Adrenal gland (tissue), 19 donors: Measurements from ENCODE around the gene SLC25A31. TPM values are rescaled to one million over a fixed set of nuclear protein-coding genes. Genes with fewer than 3 reads are reported as not detected.

Source experiments
- DNase-seq, 7 donors: peaks; one replicate each; pipeline ENCODE4 v3.0.0-alpha.2; 2019 to 2020
- H3K27ac ChIP-seq, 5 donors: fragments of 200-600 bp; sonication (generic) in 4 of 5; 1 replicate in 3 of 5; 2 replicates in 2 of 5; pipeline versions ENCODE4 v1.5.1 to v1.8.0; 2016 to 2020; ENCODE audit warnings: mild to moderate bottlenecking in 1 of 5
- H3K27me3 ChIP-seq: fragments of 200-600 bp; 2 replicates; pipeline ENCODE4 v1.8.0; 2021
- H3K36me3 ChIP-seq, 2 donors: fragments of 200-600 bp; replicated peaks in 1 of 2; 1 replicate in 1 of 2; 2 replicates in 1 of 2; pipeline versions ENCODE4 v1.5.1 to v1.8.0; 2018 to 2022
- H3K4me1 ChIP-seq, 2 donors: fragments of 200-600 bp; replicated peaks in 1 of 2; 1 replicate in 1 of 2; 2 replicates in 1 of 2; pipeline versions ENCODE4 v1.5.1 to v1.8.0; 2018 to 2021
- H3K4me3 ChIP-seq, 4 donors: fragments of 200-600 bp; sonication (generic) in 3 of 4; one replicate each; pipeline ENCODE4 v1.5.1; 2016 to 2018
- H3K9me3 ChIP-seq, 3 donors: fragments of 200-600 bp; sonication (generic) in 1 of 3; replicated peaks in 1 of 3; 1 replicate in 2 of 3; 2 replicates in 1 of 3; pipeline versions ENCODE4 v1.5.1 to v1.8.0; 2016 to 2021
- POLR2A ChIP-seq, 2 donors: fragments of 450-650 bp; IDR thresholded peaks; one replicate each; pipeline ENCODE4 v1.6.1; 2017; ENCODE audit warnings: antibody characterized with exemption in 2 of 2, mild to moderate bottlenecking in 2 of 2, moderate library complexity in 1 of 2
- WGBS, 4 donors: extraction: QIAGEN DNeasy Blood & Tissue Kit in 2 of 4; methylation state at CpG; one replicate each; pipeline versions ENCODE4 v1.1.5 to v1.1.7; 2013 to 2017; 5-methylcytosine and 5-hydroxymethylcytosine counted together
- intact Hi-C, 2 donors: fragments of 100-400 bp; cut with DNase I; formaldehyde crosslinking; loops; one replicate each; pipeline versions ENCODE4 v1.14.1 to v1.15.0; 2022 to 2023
- long read RNA-seq, 10 donors: library from polyadenylated mRNA in 3 of 10; unstranded in 2 of 10; stranded (forward) in 1 of 10; transcript quantifications; one replicate each; pipeline ENCODE4 v2.0.0 and lab custom pipeline, GENCODE V29; 2021 to 2026
- polyA plus RNA-seq, 3 donors: library from polyadenylated mRNA; stranded (reverse); fragments of 200-250 nt in 2 of 3; fragments of 350-450 nt in 1 of 3; fragmentation: Illumina TruSeq in 1 of 3; extraction: RNeasy Lipid Tissue Mini Kit (QIAGEN cat#74804) in 1 of 3; gene quantifications; one replicate each; pipeline ENCODE4 v1.2.3, GENCODE V29; 2013 to 2014
- total RNA-seq, 9 donors: library from RNA; depleted of rRNA in 4 of 9; stranded (reverse); fragments of >200 nt in 4 of 9; fragments of 120-200 nt in 1 of 9; fragmentation: NEBNext Ultra II Directional in 1 of 9; extraction: Animal tissue kit (Norgen Biotek cat#: 25700) in 1 of 9; gene quantifications; one replicate each; pipeline versions ENCODE4 v1.1.0 to v1.2.4, GENCODE V29; 2013 to 2023
- TF ChIP-seq, protein P1 (sequence below), 6 experiments: fragments of 450-650 bp in 4 of 6; fragments of 200-600 bp in 2 of 6; sonication (generic) in 1 of 6; IDR thresholded peaks; 1 replicate in 5 of 6; 2 replicates in 1 of 6; pipeline versions ENCODE4 v1.5.1 to v1.8.0; 2016 to 2021; ENCODE audit warnings: antibody characterized with exemption in 6 of 6, mild to moderate bottlenecking in 2 of 6, moderate library complexity in 1 of 6
- donor health status: healthy with polysubstance abuse.
- donor health status: Bipolar disorder and iron deficiency.
- donor health status: DM: yes; HTN: yes; CAD: no.
- donor health status: DM: no; HTN: no; CAD: no.
- donor health status: DM: no; HTN: no; CAD: no.
- donor health status: DM: yes; HTN: yes; CAD: no.

SLC25A31 gene
- not detected for total RNA-seq
- polyA plus RNA-seq, result not detected
- long read RNA-seq, donor 1, result 0 reads
- long read RNA-seq, donor 2, result 0 reads
- long read RNA-seq, donor 3, result 0 reads
- long read RNA-seq, donor 4, result 0 reads
- long read RNA-seq, donor 5, result 0 reads
- long read RNA-seq, donor 6, result 0 reads
- long read RNA-seq, donor 7, result 0 reads
- long read RNA-seq, donor 8, result 0 reads
- long read RNA-seq, donor 9, result 0 reads
- long read RNA-seq, donor 10, result 0 reads

GRCh38 chr4:127730142-127730913 lies at the start of gene SLC25A31:
TSS of gene SLC25A31 (plus strand) at chr4:127730400. CDS start at chr4:127730546, 146 bp downstream.
- Histone ChIP-seq H3K36me3 (no peaks in the 10 kb centered on the region), H3K4me1 (no peaks in the 10 kb centered on the region), H3K9me3 (no peaks in the 10 kb centered on the region), H3K27me3 (peaks cover 3% of the 10 kb centered on the region), H3K27ac (no peak within 1 kb of the TSS), H3K4me3 (no peak within 1 kb of the TSS)
- TF ChIP-seq, protein P1, sequence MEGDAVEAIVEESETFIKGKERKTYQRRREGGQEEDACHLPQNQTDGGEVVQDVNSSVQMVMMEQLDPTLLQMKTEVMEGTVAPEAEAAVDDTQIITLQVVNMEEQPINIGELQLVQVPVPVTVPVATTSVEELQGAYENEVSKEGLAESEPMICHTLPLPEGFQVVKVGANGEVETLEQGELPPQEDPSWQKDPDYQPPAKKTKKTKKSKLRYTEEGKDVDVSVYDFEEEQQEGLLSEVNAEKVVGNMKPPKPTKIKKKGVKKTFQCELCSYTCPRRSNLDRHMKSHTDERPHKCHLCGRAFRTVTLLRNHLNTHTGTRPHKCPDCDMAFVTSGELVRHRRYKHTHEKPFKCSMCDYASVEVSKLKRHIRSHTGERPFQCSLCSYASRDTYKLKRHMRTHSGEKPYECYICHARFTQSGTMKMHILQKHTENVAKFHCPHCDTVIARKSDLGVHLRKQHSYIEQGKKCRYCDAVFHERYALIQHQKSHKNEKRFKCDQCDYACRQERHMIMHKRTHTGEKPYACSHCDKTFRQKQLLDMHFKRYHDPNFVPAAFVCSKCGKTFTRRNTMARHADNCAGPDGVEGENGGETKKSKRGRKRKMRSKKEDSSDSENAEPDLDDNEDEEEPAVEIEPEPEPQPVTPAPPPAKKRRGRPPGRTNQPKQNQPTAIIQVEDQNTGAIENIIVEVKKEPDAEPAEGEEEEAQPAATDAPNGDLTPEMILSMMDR (IDR thresholded peaks at IDR 0.05), result no peak
- no peak for TF ChIP-seq POLR2A (IDR thresholded peaks at IDR 0.05)
- DNase-seq, result no peak
- 91 to 94% (median 93%) methylated on average over 36 to 64 of the region's 64 CpGs for WGBS, 4 donors
- intact Hi-C loops, result loop anchor here in 1 of 2 donors (5.0 kb wide), 1 partner anchor 123 kb away; no protein-coding TSS in a partner anchor

DNA sequence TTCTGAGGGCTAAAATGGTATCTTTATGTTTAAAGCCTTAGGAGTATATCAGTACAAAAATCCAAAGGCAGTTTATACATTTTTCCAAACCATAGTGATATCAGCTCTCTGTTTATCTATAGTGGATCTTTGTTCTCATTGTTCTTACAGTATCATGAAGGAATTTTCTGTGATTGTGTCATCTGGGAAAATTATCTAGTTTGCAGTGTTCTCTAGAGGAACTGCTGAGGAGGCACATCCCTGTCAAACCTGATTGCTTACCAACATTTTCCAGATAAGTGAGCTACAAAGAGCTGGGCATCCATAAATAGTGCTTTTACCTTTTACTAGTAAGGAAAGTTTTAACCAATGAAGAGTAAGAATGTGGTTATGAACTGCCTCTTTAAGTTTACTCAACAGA lies 44.9 kb upstream of the SLC25A31 start:
- TF ChIP-seq POLR2A (IDR thresholded peaks at IDR 0.05), result no peak
- TF ChIP-seq, protein P1 (IDR thresholded peaks at IDR 0.05), result no peak
- H3K36me3 ChIP-seq, result no peaks in the 10 kb centered on the region
- no peak for DNase-seq
- H3K27ac ChIP-seq, result no peak overlapping the region
- H3K4me1 ChIP-seq, result no peaks in the 10 kb centered on the region
- intact Hi-C loops, result no loop called here
- H3K27me3 ChIP-seq, result no peaks in the 10 kb centered on the region
- H3K4me3 ChIP-seq, result no peak overlapping the region
- H3K9me3 ChIP-seq, result no peaks in the 10 kb centered on the region

- intact Hi-C loops, result no loop called here
- DNase-seq, result no peak
- Histone ChIP-seq H3K27ac (no peak overlapping the region), H3K9me3 (no peaks in the 10 kb centered on the region), H3K27me3 (no peaks in the 10 kb centered on the region), H3K4me1 (no peaks in the 10 kb centered on the region), H3K4me3 (no peak overlapping the region), H3K36me3 (no peaks in the 10 kb centered on the region)
- 61 to 76% (median 71%) methylated on average over 2 of the region's 2 CpGs for WGBS, 4 donors
- no peak for TF ChIP-seq POLR2A (IDR thresholded peaks at IDR 0.05)
- TF ChIP-seq, protein P1 (IDR thresholded peaks at IDR 0.05), result no peak
These were observed 43.5 kb upstream of the SLC25A31 start for GRCh38 chr4:127686658-127687057.

- no peaks in the 10 kb centered on the region for H3K36me3 ChIP-seq
- intact Hi-C loops, result no loop called here
- TF ChIP-seq, protein P1 (IDR thresholded peaks at IDR 0.05), result no peak
- TF ChIP-seq POLR2A (IDR thresholded peaks at IDR 0.05), result no peak
- H3K27me3 ChIP-seq, result no peaks in the 10 kb centered on the region
- DNase-seq, result no peak
- H3K9me3 ChIP-seq, result no peaks in the 10 kb centered on the region
- no peaks in the 10 kb centered on the region for H3K4me1 ChIP-seq
- H3K27ac ChIP-seq, result no peak overlapping the region
- WGBS, 4 donors, result 88 to 93% (median 89%) methylated on average over 7 of the region's 7 CpGs
- no peak overlapping the region for H3K4me3 ChIP-seq
These were observed 42.6 kb upstream of the SLC25A31 start for GRCh38 chr4:127687580-127687979.
